ENCODE data around the gene USF2.

USF2 gene

GRCh38 chr19:35303357-35303915 lies 34.7 kb downstream of the USF2 start:
- DNase-seq = no peak

- DNase-seq = no peak
Observed at GRCh38 chr19:35304036-35304435, 35.3 kb downstream of the USF2 start.

- DNase-seq = no peak
Observed at GRCh38 chr19:35305181-35305580, 36.4 kb downstream of the USF2 start.

DNA sequence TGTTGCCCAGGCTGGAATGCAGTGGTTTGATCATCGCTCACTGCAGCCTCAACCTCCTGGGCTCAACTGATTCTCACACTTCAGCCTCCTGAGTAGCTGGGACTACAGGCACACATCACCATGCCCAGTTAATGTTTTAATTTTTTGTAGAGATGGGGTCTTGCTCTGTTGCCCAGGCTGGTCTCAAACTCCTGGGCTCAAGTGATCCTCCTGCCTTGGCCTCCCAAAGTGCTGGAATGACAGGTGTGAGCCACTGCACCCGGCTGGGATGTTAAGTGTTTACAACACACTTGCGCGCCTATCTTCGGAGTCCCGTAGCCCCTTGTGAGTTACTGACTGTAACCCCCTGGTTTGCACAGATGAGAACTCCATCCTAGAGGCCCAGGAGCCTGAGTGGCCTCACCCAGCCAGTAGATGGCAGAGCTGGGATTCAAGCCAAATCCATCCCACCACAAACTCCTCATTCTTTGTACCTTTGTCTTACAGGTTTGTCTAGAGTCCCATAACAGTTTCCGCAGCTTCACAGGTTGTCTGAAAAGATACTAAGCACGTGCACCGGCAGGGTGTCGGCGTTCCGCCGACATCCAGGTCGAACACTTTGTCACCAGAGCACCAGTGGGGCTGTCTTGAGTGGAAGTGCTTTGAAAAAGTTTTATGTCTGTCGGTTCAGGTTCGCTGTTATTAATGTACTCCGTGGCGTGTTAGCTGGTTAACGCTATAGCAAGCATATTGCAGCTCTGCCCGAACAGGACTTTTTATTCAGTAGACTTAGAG lies 37.9 kb downstream of the USF2 start:
- no peak for DNase-seq

DNA sequence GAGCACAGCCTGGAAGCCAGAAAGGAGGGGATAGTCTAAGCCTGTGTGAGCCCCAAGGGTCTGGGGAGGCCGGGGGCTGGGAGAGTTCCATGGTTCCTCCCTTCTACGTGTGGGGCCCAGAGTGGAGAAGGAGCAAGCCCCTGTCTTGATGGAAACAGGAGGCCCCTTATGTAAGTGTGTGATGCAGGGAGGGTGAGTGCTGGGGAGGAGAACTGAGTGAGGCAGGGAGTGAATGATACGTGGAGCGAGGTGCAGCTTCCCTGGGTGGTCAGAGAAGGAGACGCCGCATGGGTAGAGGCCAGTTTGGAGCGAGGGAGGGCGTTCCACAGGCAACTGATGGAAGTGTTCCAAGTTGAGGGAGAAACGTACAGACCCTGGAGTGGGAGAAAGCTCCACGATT lies 39.2 kb downstream of the USF2 start:
- DNase-seq = no peak

- DNase-seq = no peak
Observed at GRCh38 chr19:35308910-35309309, 40.1 kb downstream of the USF2 start.

GRCh38 chr19:35309481-35310279 lies 40.9 kb downstream of the USF2 start:
- DNase-seq = no peak

- no peak for DNase-seq
Observed at GRCh38 chr19:35310331-35310730, 41.6 kb downstream of the USF2 start.

DNA sequence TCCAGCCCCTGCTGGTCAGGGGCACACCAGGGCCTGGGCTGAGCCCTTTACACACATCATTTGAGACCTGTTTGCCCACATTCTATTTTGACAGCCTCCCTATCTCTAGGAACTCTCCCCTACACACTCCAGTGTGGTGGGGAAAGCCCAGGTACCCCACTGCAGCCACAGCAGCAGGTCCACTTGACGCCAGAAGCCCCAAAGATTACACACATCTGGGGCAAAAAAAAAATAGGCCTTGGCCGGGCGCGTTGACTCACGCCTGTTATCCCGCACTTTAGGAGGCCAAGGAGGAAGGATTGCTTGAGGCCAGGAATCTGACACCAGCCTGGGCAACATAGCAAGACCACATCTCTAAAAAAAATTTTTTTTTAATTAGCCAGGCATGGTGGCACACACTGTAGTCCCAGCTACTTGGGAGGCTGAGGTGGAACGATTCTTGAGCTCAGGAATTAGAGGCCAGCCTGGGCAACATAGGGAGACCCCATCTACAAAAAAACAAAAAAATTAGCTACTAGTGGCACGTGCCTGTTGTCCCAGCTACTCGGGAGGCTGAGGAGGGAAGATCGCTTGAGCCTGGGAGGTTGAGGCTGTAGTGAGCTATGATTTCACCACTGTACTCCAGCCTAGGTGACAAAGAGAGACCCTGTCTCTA lies 42.2 kb downstream of the USF2 start:
- no peak for DNase-seq

DNA sequence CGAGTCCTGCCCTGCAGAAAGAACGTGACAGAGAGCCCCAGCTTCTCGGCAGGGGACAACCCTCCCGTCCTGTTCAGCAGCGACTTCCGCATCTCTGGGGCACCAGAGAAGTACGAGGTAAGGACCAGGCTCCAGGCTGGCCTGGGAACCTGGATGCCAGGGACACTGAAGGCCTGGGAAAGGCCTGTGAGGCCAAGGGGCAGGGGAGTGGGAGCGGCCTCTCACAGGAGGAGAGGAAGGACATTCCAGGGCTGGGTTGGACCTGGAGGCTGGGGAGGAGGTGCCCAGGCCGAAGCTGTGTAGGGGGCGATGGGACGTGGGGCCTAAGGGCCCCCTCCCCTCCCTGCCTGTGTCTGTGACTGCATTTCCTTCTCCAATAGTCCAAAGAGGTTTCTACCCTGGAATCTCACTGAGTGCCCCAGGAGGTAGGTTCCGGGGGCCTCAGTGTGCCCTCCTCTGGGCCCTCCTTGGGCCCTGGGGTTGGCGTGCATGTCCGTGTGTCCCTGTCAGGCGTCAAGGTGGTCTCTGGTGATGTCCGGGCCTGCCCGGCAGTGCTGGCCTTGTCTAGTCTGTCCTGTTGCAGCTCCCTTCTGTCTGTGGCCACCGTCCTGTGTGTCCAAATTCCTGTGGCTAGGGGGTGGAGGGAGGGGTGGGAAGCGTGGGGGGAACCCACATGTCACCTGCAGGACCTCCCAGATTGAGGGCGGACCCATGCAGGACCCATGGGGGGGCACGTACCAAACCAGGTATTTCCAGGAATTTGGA lies 43.3 kb downstream of the USF2 start:
- DNase-seq = no peak

- DNase-seq = no peak
Observed at GRCh38 chr19:35313587-35313986, 44.8 kb downstream of the USF2 start.

DNA sequence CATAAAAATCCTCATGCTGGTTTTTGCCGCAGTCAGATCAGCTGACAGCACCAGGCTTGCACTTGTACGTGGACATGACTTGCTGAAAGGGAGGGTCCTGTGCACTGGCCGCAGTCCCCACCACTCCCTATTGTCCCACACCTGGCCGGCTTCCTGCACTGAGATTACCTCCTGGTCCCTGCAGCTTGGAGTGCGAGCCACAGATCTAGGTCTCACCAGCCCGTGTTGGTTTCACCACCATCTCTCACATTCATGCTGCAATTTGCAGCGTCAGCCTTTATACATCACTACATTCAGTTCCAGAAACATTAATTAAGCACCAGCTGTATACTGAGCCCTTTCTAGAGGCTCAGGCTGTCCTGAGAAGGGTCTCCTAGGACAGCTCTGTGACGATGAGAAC lies 45.3 kb downstream of the USF2 start:
- no peak for DNase-seq

- no peak for DNase-seq
Observed at GRCh38 chr19:35314858-35315470, 46.2 kb downstream of the USF2 start.

DNA sequence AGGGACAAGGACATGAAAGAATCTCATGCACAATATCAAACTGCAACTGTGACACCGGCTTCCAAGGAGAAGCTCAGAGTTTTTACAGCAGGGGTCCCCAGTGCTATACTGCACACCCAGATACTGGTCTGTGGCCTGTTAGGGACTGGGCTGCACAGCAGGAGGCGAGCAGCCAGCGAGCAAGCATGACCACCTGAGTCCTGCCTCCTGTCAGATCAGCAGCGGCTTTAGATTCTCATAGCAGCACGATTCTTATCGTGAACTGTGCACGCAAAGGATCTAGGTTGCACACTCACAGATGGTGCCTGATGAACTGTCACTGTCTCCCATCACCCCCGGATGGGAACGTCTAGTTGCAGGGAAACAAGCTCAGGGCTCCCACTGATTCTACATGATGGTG lies 47.1 kb downstream of the USF2 start:
- no peak for DNase-seq

DNA sequence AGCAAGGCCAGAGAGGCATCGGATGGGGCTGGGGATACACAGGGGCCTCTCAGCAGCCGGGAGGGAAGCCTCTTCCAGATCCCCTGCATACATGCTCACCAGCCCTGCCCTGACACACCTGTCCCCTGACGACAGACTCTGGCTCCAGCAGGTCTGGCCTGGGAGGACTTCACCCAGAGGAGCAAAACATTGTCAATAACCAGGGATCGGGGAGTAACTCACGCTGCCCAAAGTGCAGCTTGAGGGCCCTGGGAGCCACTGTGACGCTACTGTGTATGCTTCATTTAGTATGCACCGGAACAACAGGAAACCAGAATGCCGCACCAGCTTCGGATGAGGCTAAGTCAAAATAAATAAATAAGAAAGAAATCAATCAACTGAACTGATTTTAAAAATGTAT lies 47.8 kb downstream of the USF2 start:
- DNase-seq = no peak

GRCh38 chr19:35317464-35318043 lies 48.8 kb downstream of the USF2 start:
- DNase-seq = no peak

DNA sequence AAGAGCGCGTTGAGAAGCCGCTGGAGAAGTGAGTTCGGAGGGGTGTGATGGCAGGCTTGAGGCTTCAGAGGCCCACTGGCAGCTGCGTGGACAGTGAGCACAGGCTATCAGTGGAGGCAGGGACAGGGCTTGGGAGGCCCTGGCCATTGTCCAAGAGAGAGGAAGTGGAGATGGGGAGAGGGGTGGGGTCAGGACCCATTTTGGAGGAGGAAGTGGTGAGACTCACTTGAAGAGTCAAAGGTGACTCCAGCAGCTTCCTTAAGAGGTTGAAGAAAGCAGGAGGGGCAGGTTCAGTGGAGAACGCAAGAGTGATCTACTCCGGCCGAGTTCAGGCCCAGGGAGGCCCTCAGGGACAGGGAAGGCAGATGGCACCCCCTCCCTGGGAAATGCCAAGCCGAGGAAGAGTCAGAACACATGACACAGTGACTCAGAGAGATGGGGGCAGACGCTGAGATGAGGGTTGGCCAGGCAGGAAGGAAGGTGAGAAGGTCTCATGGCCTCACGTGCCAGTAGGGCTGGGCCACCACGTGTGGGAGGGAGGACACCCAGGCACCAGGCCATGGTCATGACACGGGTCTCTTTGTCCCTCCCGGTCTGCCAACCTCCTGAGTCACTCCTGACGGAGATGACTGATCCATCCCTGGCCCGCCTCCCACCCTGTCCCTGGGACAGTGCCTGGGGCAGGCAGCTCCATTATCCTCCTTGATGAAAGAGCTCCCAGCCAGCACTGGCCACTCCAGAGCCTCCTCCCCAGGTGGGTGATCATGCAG lies 50.1 kb downstream of the USF2 start:
- no peak for DNase-seq

GRCh38 chr19:35320065-35320713 lies 51.4 kb downstream of the USF2 start:
- no peak for DNase-seq

- no peak for DNase-seq
Observed at GRCh38 chr19:35321291-35321690, 52.5 kb downstream of the USF2 start.

DNA sequence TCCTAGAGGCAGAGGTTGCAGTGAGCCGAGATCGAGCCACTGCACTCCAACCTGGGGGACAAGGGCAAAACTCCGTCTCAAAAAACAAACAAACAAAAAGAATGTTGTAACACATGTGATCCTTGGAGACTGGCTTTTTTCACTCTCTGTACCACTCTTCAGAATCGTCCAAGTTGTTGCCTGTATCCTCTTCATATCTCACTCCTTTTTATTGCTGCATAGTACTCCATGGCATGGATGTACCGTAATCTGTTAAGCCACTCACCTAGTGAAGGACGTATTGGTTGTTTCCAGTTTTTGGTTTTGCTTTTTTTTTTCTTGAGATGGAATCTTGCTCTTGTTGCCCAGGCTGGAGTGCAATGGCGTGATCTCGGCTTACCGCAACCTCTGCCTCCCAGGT lies 53.3 kb downstream of the USF2 start:
- DNase-seq = no peak

DNA sequence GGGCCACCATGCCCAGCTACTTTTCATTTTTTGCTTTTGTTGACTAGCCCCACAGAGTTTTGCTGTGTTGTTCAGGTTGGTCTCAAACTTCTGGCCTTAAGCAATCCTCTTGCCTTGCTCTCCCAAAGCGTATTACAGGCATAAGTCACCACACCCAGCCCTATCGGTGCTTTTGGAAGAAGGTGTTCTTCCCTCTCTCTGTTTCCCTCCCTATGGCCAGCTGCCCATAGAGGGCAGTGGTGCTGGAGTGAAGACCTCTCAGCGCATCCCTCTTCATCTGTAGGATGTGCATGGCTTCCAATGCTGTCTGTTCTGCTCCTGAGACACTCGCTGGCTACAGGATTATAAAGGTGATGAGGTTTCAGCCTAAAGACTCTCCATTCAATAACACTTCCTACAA lies 58.9 kb downstream of the USF2 start:
- DNase-seq = no peak

All from amniotic stem cell (primary cell).